Ovary (tissue), 3 donors: ENCODE results near the gene AATK.

ENCODE experiments used
- POLR2A ChIP-seq: fragments of 450-650 bp; IDR thresholded peaks from one replicate; pipeline ENCODE4 v1.6.1; 2017; ENCODE audit warnings: antibody characterized with exemption, mild to moderate bottlenecking, moderate library complexity
- TF ChIP-seq, protein P1 (sequence below), 3 donors: fragments of 450-650 bp in 2 of 3; fragments of 200-600 bp in 1 of 3; IDR thresholded peaks; one replicate each; pipeline versions ENCODE4 v1.5.1 to v1.8.0; 2016 to 2022; ENCODE audit warnings: antibody characterized with exemption in 3 of 3, mild to moderate bottlenecking in 1 of 3
- donor health status: DM: no; HTN: no; CAD: no.

DNA sequence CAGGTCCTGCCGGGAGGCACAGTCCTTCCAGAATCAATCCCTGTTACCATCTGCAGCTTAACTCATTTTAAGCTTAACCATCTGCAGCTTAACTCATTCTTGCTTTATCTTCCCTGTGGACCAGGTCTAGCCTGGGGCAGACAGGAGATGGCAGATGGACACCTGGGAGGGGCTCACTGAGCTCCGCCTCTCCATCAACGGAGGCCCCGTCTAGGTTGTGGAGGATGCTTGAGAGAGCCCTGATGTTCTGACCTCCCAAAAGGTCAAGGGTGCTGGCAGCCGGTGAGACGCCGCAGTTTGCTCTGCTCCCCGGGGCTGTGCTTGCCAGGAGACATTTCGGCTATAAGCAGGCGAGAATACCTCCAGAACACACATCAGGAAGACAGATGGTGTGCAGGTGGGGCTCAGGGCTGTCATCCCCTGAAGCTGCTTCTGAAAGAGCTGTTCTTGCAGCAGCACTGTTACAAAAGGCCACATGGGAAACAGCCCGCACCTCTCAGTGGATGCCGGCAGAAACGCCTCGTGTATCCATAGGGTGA lies 89.8 kb downstream of the AATK start:
- TF ChIP-seq, protein P1, sequence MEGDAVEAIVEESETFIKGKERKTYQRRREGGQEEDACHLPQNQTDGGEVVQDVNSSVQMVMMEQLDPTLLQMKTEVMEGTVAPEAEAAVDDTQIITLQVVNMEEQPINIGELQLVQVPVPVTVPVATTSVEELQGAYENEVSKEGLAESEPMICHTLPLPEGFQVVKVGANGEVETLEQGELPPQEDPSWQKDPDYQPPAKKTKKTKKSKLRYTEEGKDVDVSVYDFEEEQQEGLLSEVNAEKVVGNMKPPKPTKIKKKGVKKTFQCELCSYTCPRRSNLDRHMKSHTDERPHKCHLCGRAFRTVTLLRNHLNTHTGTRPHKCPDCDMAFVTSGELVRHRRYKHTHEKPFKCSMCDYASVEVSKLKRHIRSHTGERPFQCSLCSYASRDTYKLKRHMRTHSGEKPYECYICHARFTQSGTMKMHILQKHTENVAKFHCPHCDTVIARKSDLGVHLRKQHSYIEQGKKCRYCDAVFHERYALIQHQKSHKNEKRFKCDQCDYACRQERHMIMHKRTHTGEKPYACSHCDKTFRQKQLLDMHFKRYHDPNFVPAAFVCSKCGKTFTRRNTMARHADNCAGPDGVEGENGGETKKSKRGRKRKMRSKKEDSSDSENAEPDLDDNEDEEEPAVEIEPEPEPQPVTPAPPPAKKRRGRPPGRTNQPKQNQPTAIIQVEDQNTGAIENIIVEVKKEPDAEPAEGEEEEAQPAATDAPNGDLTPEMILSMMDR (IDR thresholded peaks at IDR 0.05), result no peak
- no peak for TF ChIP-seq POLR2A
